Left ventricle myocardium inferior (tissue), 1 donor: ENCODE results near the gene ATG101. TPM values are rescaled to one million over a fixed set of nuclear protein-coding genes. Genes with fewer than 3 reads are reported as not detected.

Source experiments
- DNase-seq: peaks from one replicate; pipeline ENCODE4 v3.0.0-alpha.2; 2020
- H3K27ac ChIP-seq: fragments of 200-600 bp; replicated peaks from 2 replicates; pipeline ENCODE4 v1.8.0; 2021
- H3K27me3 ChIP-seq: fragments of 200-600 bp; 2 replicates; pipeline ENCODE4 v1.8.0; 2021; ENCODE audit warnings: low read depth
- H3K36me3 ChIP-seq: fragments of 200-600 bp; 2 replicates; pipeline ENCODE4 v1.8.0; 2021
- H3K4me1 ChIP-seq: fragments of 200-600 bp; 2 replicates; pipeline ENCODE4 v1.8.0; 2021
- H3K4me3 ChIP-seq: fragments of 200-600 bp; 2 replicates; pipeline ENCODE4 v1.8.0; 2021; ENCODE audit warnings: mild to moderate bottlenecking, moderate library complexity
- H3K9me3 ChIP-seq: fragments of 200-600 bp; replicated peaks from 2 replicates; pipeline ENCODE4 v1.8.0; 2021
- intact Hi-C: fragments of 100-400 bp; cut with micrococcal nuclease; formaldehyde crosslinking; loops from one replicate; pipeline ENCODE4 v1.11.0; 2022
- total RNA-seq: library from RNA; stranded (reverse); fragmentation: NEBNext Ultra II Directional; extraction: Animal tissue kit (Norgen Biotek cat#: 25700); gene quantifications from one replicate; pipeline ENCODE4 v1.2.1, GENCODE V29; 2021
- TF ChIP-seq, protein P1 (sequence below): fragments of 200-600 bp; IDR thresholded peaks from 2 replicates; pipeline ENCODE4 v1.8.0; 2021; ENCODE audit warnings: antibody characterized with exemption, mild to moderate bottlenecking, borderline replicate concordance
- donor health status: DM: no; HTN: yes; CAD: no; lungs with severe emphysema.

The ATG101 gene
- total RNA-seq, 1 donor from 2014 or later, result 23.8 TPM

DNA sequence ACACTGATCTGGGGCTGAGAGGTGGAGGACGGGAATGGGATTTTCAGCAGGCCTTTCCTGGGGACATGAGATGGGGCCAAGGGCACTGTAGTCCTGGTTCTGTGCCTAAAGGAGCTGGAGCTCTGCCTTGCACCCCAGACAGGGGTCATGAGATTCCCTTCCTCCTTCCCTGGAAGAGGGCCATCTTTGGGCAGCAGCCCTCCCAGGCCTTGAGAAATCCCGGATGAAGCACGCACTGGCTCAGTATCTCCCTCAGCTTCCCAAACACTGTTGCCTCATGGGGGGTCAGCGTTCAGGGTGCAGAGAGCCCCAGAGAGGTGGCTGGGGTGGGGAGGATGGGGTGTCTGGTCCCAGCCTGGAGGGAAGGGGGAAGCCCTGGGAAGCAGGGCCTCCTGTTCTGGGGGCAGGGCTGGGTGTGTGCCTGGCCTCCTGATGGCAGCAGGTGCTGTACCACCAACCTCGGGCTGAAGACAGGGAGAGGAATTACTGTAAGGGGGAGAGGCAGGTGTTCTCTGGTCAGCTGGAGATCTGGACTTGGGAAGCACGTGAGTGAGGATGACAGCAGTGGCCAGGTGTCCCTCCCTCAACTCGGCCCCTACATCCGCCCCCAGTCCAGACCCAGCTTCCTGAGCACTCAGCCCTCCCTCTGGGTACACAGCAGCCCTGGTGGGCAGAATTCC is 26.9 kb upstream of the ATG101 start:
- Histone ChIP-seq H3K36me3 (no peaks in the 10 kb centered on the region), H3K9me3 (no peaks in the 10 kb centered on the region), H3K4me3 (peak overlapping the region; percentile 65), H3K4me1 (peaks cover 100% of the 10 kb centered on the region), H3K27ac (peak overlapping the region; percentile 96), H3K27me3 (no peaks in the 10 kb centered on the region)
- intact Hi-C loops, result no loop called here
- no peak for DNase-seq
- TF ChIP-seq, protein P1, sequence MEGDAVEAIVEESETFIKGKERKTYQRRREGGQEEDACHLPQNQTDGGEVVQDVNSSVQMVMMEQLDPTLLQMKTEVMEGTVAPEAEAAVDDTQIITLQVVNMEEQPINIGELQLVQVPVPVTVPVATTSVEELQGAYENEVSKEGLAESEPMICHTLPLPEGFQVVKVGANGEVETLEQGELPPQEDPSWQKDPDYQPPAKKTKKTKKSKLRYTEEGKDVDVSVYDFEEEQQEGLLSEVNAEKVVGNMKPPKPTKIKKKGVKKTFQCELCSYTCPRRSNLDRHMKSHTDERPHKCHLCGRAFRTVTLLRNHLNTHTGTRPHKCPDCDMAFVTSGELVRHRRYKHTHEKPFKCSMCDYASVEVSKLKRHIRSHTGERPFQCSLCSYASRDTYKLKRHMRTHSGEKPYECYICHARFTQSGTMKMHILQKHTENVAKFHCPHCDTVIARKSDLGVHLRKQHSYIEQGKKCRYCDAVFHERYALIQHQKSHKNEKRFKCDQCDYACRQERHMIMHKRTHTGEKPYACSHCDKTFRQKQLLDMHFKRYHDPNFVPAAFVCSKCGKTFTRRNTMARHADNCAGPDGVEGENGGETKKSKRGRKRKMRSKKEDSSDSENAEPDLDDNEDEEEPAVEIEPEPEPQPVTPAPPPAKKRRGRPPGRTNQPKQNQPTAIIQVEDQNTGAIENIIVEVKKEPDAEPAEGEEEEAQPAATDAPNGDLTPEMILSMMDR, result no peak

DNA sequence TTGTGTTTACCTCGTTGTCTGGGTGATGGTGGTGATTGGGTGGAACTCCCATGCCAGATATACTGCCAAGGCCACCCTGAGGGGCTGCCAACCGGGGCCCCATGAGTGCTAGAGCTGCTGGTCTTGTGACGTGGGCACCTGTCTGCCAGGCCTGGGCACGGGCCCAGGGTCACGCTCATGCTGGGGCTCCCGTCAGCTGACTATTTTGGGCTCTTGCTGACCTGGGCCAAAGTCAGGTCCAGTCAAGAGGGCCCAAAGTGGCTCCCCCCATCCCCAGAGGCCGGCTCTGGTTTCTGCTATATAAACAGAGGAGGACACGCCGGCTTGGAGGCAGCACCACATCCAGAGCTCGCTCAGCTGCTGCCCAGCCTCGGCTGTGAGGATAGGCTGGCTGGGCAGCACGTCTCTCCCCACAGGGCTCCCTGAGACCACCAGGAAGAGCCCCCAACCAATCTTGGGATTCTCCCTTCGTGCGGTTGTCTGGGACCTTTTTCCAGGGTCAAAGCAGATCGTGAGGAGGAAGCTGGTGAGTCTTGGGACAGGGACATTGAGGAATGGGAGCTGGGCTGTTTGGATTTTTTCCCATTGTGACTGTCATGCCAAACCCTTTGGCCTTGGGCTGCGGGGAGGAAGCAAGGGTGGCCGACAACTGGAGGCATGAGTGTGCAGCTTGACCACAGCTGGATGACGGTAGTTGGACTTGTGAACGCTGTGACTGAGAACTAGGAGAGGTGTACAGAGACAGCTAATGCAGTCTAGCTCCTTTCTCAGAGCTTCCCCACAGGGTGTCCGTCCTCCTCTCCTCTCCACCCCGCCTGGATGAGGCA is 26.2 kb upstream of the ATG101 start:
- peak overlapping the region; percentile 65 for H3K4me3 ChIP-seq
- H3K36me3 ChIP-seq, result no peaks in the 10 kb centered on the region
- no peaks in the 10 kb centered on the region for H3K27me3 ChIP-seq
- peak; percentile 86 for DNase-seq
- H3K9me3 ChIP-seq, result no peaks in the 10 kb centered on the region
- H3K4me1 ChIP-seq, result peaks cover 100% of the 10 kb centered on the region
- intact Hi-C loops, result no loop called here
- peak overlapping the region; percentile 96 for H3K27ac ChIP-seq
- TF ChIP-seq, protein P1, result no peak

DNA sequence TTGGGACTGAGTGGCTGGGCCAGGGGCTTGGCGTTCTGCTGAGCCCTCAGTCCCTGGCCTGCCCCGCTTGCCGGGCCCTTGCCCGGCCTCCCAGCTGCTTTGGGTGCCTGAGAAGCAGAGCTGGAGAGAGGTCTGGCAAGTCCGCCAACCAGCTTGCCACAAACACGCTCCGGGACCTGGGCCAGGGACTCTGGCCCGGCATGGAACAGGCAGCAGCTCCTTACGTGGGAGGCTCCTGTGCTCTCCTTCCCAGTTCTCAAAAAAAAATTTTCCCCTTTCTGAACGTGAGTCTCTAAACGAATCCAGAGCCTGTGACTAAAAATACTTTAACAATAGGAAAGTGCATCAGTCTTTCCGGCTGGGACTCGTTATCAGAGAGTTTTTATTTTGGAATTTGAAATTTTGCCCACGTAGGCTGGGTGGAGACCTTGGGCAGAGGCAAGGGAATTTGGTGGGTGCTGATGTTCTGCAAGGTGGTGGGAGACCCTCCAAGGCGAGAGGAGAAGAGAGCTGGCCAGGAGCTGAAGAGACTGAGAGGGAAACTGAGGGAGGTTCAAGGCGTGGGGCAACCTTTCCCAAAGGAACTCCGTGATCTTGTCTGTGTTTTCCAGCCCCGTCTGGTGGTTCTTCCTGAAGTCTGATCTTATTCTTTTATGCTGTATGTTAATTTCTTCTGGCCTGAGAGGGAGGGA is 25.3 kb upstream of the ATG101 start:
- Histone ChIP-seq H3K36me3 (no peaks in the 10 kb centered on the region), H3K27ac (peak overlapping the region; percentile 96), H3K4me3 (peak overlapping the region; percentile 65), H3K27me3 (no peaks in the 10 kb centered on the region), H3K9me3 (no peaks in the 10 kb centered on the region), H3K4me1 (peaks cover 100% of the 10 kb centered on the region)
- DNase-seq, result peak; percentile 87
- intact Hi-C loops, result no loop called here
- TF ChIP-seq, protein P1, result no peak

DNA sequence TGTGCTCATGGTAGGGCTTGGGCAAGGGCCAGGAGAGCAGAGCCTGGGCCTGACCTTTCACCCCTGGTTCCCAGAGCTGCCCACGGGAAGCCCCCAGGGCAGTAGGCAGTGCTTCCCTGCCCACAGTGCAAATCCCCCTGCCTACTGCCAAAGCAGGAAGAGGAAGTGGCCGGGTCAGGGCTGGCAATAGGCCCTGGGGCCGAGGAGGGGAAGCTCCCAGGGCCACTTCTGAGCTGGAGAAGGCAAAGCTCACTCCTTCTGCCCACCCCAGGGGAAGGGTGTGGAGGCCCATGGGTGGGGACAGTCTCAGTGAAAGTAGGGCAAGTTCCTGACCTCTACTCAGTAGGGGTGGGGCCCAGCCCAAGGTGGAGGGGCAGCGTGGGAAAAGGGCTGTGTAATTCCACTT is 24.0 kb upstream of the ATG101 start:
- intact Hi-C loops, result no loop called here
- Histone ChIP-seq H3K4me3 (peak overlapping the region; percentile 65), H3K27ac (peak overlapping the region; percentile 96), H3K27me3 (no peaks in the 10 kb centered on the region), H3K4me1 (peaks cover 100% of the 10 kb centered on the region), H3K36me3 (no peaks in the 10 kb centered on the region), H3K9me3 (no peaks in the 10 kb centered on the region)
- no peak for DNase-seq
- TF ChIP-seq, protein P1, result no peak

DNA sequence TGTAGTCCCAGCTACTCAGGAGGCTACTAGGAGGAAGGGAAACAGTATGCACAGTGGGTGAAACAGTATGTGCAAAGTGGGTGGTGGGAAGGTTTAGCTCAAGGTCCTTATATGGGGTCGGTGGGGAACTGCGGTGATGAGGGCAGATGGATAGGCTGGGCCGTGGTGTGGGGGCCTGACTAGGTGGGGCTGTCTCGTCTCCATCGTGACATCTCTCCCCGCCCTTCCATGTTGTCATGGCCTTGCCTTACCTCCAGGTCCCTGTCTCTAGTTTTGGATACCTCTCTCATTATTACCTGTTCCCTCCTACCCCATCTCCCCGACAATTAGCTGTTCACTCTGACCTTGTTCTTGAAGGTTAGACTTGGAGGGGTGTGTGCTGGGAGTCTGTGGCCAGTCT is 22.9 kb upstream of the ATG101 start:
- Histone ChIP-seq H3K4me3 (peak overlapping the region; percentile 65), H3K27me3 (no peaks in the 10 kb centered on the region), H3K4me1 (peaks cover 98% of the 10 kb centered on the region), H3K27ac (peak overlapping the region; percentile 96), H3K36me3 (no peaks in the 10 kb centered on the region), H3K9me3 (no peaks in the 10 kb centered on the region)
- TF ChIP-seq, protein P1, result no peak
- DNase-seq, result no peak
- intact Hi-C loops, result no loop called here
